Fibroblast of lung (primary cell): ENCODE results near the gene SLC35G2.

ENCODE experiments used
- EZH2 ChIP-seq: IDR thresholded peaks from 2 replicates; pipeline ENCODE4 v1.5.1; 2012; ENCODE audit warnings: low read length, control low read depth, mild to moderate bottlenecking; ENCODE audit errors: missing control alignments
- TF ChIP-seq, protein P1 (sequence below), 2 donors: IDR thresholded peaks in 1 of 2; conservative IDR thresholded peaks in 1 of 2; 1 replicate in 1 of 2; 2 replicates in 1 of 2; pipeline ENCODE4 v1.5.1; 2011 to 2012; ENCODE audit warnings: low read length in 2 of 2, control low read depth in 1 of 2, inconsistent platforms in 1 of 2, low read depth in 1 of 2, mild to moderate bottlenecking in 1 of 2

DNA sequence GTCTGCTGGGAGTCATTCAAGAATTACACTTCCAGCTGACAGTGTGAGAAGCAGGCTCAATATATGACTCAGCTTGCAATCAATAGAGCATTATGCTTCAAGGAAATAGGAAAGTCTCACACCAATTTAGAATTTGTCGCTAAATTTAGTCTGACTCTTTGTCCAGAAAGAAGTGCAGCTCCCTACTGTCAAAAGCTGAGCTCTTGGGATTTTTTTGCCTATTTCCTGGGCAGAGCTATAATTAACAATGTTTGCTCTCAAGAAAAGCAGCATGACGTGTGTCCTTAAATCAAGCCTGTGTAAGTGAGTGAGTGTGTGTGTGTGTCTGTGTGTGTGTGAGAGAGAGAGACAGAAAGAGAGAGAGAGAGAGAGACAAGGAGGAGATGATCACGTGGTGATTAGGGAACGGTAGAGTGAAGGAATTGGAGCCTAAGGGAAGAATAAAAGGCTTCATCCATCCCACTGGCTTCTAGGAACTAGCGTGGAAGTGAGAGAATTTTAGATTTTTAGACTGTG lies 16.4 kb upstream of the SLC35G2 start:
- TF ChIP-seq, protein P1, sequence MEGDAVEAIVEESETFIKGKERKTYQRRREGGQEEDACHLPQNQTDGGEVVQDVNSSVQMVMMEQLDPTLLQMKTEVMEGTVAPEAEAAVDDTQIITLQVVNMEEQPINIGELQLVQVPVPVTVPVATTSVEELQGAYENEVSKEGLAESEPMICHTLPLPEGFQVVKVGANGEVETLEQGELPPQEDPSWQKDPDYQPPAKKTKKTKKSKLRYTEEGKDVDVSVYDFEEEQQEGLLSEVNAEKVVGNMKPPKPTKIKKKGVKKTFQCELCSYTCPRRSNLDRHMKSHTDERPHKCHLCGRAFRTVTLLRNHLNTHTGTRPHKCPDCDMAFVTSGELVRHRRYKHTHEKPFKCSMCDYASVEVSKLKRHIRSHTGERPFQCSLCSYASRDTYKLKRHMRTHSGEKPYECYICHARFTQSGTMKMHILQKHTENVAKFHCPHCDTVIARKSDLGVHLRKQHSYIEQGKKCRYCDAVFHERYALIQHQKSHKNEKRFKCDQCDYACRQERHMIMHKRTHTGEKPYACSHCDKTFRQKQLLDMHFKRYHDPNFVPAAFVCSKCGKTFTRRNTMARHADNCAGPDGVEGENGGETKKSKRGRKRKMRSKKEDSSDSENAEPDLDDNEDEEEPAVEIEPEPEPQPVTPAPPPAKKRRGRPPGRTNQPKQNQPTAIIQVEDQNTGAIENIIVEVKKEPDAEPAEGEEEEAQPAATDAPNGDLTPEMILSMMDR (conservative IDR thresholded peaks at IDR 0.05 in 1 of 2, IDR thresholded peaks at IDR 0.05 in 1 of 2; ENCODE audit: low read depth in 1 of 2, low read length in 2 of 2): no peak
- TF ChIP-seq EZH2: no peak
